NCI-H2227 (cell line): ENCODE results near the gene TRIM26.
"Not testable (repeated sequence)": the region's sequence is repeated elsewhere in the genome, so short reads cannot be mapped to it uniquely, and the experiment has no call there.

Source experiments
- DNase-seq: peaks from one replicate; lab custom pipeline; 2025; ENCODE audit not compliant: unreplicated experiment; lab: John Stamatoyannopoulos, UW

TRIM26 gene

GRCh38 chr6:30172681-30173080, 40.5 kb downstream of the TRIM26 start:
- no peak for DNase-seq

- DNase-seq, result peak; percentile 40
These were observed 41.3 kb downstream of the TRIM26 start for GRCh38 chr6:30171677-30172471.

GRCh38 chr6:30169658-30170614, 43.3 kb downstream of the TRIM26 start:
- DNase-seq, result peak; percentile 24

DNA sequence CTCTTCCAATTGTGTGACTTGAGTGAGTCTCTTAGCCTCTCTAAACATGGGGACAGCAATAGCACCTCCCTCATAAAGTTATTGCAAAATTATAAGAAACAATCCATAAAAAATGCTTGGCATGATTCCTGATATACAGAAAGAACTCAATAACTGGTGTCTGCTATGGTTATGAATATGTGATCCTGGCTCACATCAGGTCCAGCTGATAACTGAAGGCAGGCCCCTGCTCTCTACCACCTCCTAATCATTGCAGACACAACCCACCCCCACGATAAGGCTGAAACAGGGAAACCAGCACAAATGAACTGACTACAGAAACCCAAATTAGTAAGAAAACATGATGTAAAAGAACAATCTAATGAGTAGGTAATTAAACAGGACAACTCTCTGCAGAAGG, 44.5 kb downstream of the TRIM26 start:
- no peak for DNase-seq

- DNase-seq, result no peak
These were observed 46.1 kb downstream of the TRIM26 start for GRCh38 chr6:30167101-30167500.

DNA sequence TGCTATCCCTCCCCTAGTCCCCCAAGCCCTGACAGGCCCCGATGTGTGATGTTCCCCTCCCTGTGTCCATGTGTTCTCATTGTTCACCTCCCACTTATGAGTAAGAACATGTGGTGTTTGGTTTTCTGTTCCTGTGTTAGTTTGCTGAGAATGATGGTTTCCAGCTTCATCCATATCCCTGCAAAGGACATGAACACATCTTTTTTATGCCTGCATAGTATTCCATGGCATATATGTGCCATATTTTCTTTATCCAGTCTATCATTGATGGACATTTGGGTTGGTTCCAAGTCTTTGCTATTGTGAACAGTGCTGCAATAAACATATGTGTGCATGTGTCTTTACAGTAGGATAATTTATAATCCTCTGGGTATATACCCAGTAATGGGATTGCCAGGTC, 48.0 kb downstream of the TRIM26 start:
- DNase-seq, result not testable (repeated sequence)

DNA sequence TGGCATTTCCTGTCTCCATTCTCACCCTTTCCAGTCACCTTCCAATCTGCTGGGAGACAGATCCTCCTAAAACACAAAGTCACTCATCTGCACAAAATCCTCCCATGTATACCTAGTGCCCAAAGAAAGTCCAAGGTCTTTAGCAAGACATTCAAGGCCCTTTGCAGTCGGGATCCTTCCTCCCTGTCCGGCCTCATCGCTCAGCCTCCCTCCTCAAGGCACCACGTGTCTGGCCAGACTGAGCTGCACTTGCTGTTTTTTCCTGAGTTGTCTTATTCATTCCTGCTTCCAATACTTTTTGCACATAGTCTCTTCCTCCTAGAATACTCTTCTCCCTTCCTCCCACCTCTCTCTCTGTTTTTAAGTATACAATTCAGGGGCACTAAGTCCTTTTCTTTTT, 48.5 kb downstream of the TRIM26 start:
- DNase-seq, result no peak

DNA sequence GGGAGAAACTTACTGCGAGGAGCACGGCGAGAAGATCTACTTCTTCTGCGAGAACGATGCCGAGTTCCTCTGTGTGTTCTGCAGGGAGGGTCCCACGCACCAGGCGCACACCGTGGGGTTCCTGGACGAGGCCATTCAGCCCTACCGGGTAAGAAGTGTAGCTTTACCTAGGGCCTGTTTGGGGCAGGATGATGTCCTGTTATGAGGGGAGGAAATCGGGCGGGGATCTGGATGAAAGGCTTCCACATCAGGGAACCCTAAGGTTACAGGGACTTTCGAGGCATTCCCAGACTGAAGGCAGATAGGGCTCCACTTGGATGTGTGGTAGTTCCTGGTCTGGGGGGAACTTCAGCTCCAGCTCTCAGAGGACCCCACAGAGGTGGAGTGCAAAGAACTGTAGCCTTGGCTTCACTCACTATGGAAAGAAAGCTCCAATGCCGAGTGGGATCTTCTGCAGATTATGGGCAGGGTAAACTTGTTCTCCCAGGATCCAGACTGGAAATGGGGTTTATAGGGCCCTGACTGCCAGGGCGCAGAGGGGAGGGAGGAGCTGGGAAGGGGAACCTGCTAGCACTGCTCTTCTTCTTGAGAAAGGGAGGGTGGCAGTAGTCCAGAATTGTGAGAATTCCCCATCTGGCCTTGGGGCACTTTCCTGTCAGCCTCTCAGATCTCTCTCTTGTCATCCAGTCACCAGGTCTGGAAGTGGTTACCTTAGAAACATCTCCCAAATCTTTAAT, 49.1 kb downstream of the TRIM26 start:
- DNase-seq, result no peak

DNA sequence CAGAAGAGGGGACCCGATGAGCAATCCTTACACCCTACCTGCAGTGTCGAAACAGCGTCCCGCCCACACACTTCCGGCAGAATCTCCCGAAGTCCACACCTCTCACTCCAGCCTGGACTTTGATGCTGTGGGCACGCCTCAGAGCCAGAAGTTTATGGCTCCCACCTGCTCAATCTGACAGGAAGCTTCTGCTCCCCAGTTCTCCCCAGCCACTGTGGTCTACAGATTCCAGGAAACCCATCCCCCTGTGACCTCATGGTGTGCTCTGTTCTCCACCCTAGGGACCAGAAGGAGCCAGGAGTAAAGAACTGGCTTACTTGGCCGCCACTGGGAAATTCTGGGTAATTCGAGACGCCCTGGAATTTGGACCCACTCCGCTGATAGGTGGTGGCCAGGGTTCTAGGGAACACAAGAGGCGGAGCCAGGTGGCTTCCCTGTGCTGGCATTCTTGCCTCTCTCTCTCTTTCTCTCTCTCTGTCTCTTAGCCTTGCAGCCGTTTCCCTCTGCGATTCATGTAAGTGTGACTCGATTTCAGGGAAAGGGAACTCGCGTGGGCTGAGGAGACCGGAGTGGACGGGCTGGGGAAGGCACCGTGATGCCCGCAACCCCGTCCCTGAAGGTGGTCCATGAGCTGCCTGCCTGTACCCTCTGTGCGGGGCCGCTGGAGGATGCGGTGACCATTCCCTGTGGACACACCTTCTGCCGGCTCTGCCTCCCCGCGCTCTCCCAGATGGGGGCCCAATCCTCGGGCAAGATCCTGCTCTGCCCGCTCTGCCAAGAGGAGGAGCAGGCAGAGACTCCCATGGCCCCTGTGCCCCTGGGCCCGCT, 49.9 kb downstream of the TRIM26 start, which contains the start of gene TRIM15:
TRIM15 (plus strand) TSS at position 457 of the 828 bp plus-strand sequence; CDS start at position 596, 139 bp downstream.
- peak; percentile 4 for DNase-seq

DNA sequence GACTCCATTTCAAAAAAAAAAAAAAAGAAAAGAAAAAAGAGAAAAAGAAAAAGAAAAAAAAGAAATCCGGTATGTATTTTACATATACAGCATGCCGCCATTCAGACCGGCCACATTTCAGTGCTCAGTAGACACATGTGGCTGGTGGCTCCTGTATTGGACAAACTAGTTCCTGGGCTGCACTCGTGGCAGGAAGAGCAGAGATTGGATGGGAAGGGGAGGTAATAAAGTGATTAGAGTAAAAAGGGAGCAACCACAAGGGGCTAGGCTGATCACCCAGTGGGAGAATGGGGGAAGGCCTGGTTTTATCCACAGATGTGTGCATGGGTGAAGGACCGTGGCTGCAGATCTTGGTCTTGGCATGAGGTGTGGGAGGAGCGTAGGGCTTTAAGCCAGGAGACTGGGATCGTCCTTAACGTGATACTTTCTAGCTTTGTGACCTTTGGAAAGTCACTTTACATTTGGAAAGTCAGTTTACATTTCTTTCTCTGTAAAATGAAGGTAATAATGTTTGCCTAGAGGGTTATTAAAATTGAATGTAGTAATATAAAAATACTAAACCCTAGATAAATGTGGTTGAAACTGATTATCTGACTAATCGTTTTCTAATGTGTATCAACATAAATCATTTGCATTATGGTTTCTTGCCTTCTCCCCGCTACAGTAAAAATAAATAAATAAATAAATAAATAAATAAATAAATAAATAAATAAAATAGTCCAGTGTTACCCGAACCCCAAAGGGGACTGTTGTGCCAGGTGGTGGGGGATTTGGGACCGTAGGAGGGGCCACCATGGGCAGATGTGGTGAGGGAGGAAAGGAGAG, 50.7 kb downstream of the TRIM26 start:
- no peak for DNase-seq

GRCh38 chr6:30160785-30161531, 52.2 kb downstream of the TRIM26 start, which contains the start of gene TRIM10:
Gene TRIM10, minus strand, starts transcription at chr6:30161211. Its CDS starts 353 bp downstream, at chr6:30160858.
- no peak for DNase-seq

GRCh38 chr6:30160008-30160784, 53.0 kb downstream of the TRIM26 start:
- DNase-seq, result no peak

GRCh38 chr6:30158475-30159040, 54.6 kb downstream of the TRIM26 start:
- no peak for DNase-seq

GRCh38 chr6:30157999-30158398, 55.2 kb downstream of the TRIM26 start:
- no peak for DNase-seq

DNA sequence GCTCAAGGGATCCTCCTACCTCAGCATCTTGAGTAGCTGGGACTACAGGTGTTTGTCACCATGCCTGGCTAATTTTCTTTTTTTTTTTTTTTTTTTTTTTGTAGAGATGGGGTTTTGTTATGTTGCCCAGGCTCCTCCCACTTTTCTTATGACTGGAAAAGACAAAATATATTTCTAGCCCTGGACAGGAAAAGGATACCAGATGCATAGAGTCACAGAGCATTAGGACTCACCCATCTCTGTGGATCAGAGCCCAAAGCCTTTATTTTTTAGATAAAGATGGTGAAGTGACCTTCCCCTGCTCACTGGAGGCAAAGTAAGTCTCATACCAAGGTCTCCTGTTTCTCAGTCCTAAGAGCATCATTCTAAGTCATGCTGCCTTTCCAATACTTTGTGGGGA, 55.6 kb downstream of the TRIM26 start:
- DNase-seq, result no peak

DNA sequence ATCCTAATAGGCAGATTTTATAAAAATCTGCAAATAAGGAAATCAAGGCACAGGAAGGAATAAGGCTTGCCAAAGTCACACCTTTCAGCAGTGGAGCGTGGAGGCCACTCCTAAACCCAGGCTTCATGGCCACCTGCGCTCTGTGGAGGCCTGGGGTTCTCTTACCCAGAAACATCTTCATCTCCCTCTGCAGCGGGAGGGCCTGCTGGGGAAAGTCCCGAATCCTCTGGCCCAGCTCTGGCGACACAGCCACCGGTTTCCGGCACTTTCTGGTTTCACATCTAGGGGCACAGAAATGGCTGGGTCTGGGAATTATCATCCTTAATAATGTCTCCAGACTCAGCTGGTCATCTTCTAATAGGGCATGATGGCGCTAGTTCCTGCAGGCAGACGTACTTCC, 56.4 kb downstream of the TRIM26 start:
- DNase-seq, result no peak

DNA sequence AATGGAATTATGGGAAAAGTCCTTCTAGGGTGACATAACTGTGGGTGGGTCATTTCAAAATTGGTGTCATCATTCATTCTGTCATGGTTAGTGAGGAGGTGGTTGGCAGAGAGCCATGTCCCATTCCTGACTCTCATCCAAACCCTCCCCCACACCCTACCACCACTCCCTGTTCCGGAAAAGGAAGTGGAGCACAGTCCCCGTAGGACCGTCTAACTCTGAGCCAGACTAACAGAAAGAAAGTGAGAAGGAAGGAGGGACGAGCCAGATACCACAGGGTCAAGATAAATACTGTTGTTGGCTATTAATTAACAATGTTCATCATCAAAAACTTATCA, 57.0 kb downstream of the TRIM26 start:
- no peak for DNase-seq
